ENCODE data around the gene DNAJC24. TPM values are rescaled to one million over a fixed set of nuclear protein-coding genes. Genes with fewer than 3 reads are reported as not detected.

Gene DNAJC24
- total RNA-seq, 1 donor from 2014 or later, result 26.3 TPM

GRCh38 chr11:31445621-31446020 is 76.0 kb downstream of the DNAJC24 start:
- H3K4me1 Mint-ChIP-seq, result no peaks in the 10 kb centered on the region
- DNase-seq (no peak), ATAC-seq (ENCODE audit: low read depth) (no peak)
- TF ChIP-seq CTCF (IDR thresholded peaks at IDR 0.05), result no peak
- H3K4me3 Mint-ChIP-seq, result no peak overlapping the region
- no peak overlapping the region for H3K27ac Mint-ChIP-seq
- POLR2A ChIA-PET, result no interaction called here
- intact Hi-C loops (cut with micrococcal nuclease), result no loop called here
- no peaks in the 10 kb centered on the region for H3K9me3 Mint-ChIP-seq
- CTCF ChIA-PET, result no interaction called here
- no peaks in the 10 kb centered on the region for H3K27me3 Mint-ChIP-seq
- peaks cover 19% of the 10 kb centered on the region for H3K36me3 Mint-ChIP-seq (ENCODE audit: low read depth)

- ChIA-PET POLR2A (no interaction called here), CTCF (no interaction called here)
- TF ChIP-seq CTCF (IDR thresholded peaks at IDR 0.05), result no peak
- DNase-seq (no peak), ATAC-seq (ENCODE audit: low read depth) (no peak)
- H3K9me3 Mint-ChIP-seq, result no peaks in the 10 kb centered on the region
- H3K27ac Mint-ChIP-seq, result no peak overlapping the region
- H3K27me3 Mint-ChIP-seq, result no peaks in the 10 kb centered on the region
- peaks cover 40% of the 10 kb centered on the region for H3K36me3 Mint-ChIP-seq (ENCODE audit: low read depth)
- H3K4me3 Mint-ChIP-seq, result no peak overlapping the region
- H3K4me1 Mint-ChIP-seq, result no peaks in the 10 kb centered on the region
- intact Hi-C loops (cut with micrococcal nuclease), result no loop called here
These were observed 79.4 kb downstream of the DNAJC24 start for GRCh38 chr11:31449040-31449439.

- ChIA-PET CTCF (no interaction called here), POLR2A (no interaction called here)
- Mint-ChIP-seq H3K4me3 (no peak overlapping the region), H3K27me3 (no peaks in the 10 kb centered on the region), H3K36me3 (ENCODE audit: low read depth) (peaks cover 52% of the 10 kb centered on the region), H3K9me3 (no peaks in the 10 kb centered on the region), H3K27ac (no peak overlapping the region), H3K4me1 (no peaks in the 10 kb centered on the region)
- no peak for DNase-seq
- ATAC-seq (ENCODE audit: low read depth), result no peak
- TF ChIP-seq CTCF (IDR thresholded peaks at IDR 0.05), result no peak
- intact Hi-C loops (cut with micrococcal nuclease), result no loop called here
These were observed 81.2 kb downstream of the DNAJC24 start for GRCh38 chr11:31450841-31451240.

- intact Hi-C loops (cut with micrococcal nuclease), result no loop called here
- TF ChIP-seq CTCF (IDR thresholded peaks at IDR 0.05), result no peak
- no peaks in the 10 kb centered on the region for H3K9me3 Mint-ChIP-seq
- DNase-seq (no peak), ATAC-seq (ENCODE audit: low read depth) (no peak)
- no peaks in the 10 kb centered on the region for H3K27me3 Mint-ChIP-seq
- H3K4me3 Mint-ChIP-seq, result no peak overlapping the region
- peaks cover 44% of the 10 kb centered on the region for H3K36me3 Mint-ChIP-seq (ENCODE audit: low read depth)
- H3K27ac Mint-ChIP-seq, result no peak overlapping the region
- H3K4me1 Mint-ChIP-seq, result no peaks in the 10 kb centered on the region
- ChIA-PET POLR2A (no interaction called here), CTCF (no interaction called here)
These were observed 85.5 kb downstream of the DNAJC24 start for GRCh38 chr11:31455177-31455576.

GRCh38 chr11:31464436-31464835 is 94.8 kb downstream of the DNAJC24 start:
- H3K4me3 Mint-ChIP-seq, result no peak overlapping the region
- no peak for TF ChIP-seq CTCF (IDR thresholded peaks at IDR 0.05)
- ChIA-PET POLR2A (no interaction called here), CTCF (no interaction called here)
- H3K4me1 Mint-ChIP-seq, result no peaks in the 10 kb centered on the region
- DNase-seq (no peak), ATAC-seq (ENCODE audit: low read depth) (no peak)
- peaks cover 34% of the 10 kb centered on the region for H3K36me3 Mint-ChIP-seq (ENCODE audit: low read depth)
- peaks cover 15% of the 10 kb centered on the region for H3K9me3 Mint-ChIP-seq
- intact Hi-C loops (cut with micrococcal nuclease), result no loop called here
- no peak overlapping the region for H3K27ac Mint-ChIP-seq
- no peaks in the 10 kb centered on the region for H3K27me3 Mint-ChIP-seq
